GM12875 (cell line): ENCODE results near the gene CHODL.

ENCODE experiments used
- H3K4me3 ChIP-seq: one replicate; pipeline ENCODE4 v1.5.1; 2011; ENCODE audit warnings: low read depth, low read length, control low read depth
- CTCF ChIP-seq: IDR thresholded peaks from 2 replicates; pipeline ENCODE4 v1.5.1; 2011; ENCODE audit warnings: low read depth, mild to moderate bottlenecking, control low read depth, inconsistent platforms, low read length, moderate library complexity, borderline replicate concordance; ENCODE audit not compliant: insufficient read depth

CHODL gene

DNA sequence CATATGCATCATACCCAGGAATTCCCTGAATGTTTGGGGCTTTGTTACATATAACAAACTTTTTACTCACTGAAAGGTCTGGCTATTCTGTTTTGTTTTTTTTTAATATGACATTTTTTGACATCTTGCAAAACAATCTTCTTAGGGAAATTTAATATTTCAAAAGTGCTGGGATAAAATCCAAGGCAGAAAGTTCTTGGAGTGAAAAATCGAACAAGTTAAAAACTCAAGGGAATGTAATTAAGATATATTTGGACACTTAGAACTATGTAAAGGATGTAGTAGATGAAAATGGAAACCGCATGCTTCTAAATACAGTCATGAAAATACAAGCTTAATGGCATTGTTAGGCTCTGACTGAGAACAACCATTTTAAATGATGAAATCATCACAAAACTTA, 8.6 kb downstream of the CHODL start:
- no peak overlapping the region for H3K4me3 ChIP-seq
- TF ChIP-seq CTCF: no peak

- TF ChIP-seq CTCF: no peak
- no peak overlapping the region for H3K4me3 ChIP-seq
Observed at GRCh38 chr21:18253799-18254198, 9.2 kb downstream of the CHODL start.

DNA sequence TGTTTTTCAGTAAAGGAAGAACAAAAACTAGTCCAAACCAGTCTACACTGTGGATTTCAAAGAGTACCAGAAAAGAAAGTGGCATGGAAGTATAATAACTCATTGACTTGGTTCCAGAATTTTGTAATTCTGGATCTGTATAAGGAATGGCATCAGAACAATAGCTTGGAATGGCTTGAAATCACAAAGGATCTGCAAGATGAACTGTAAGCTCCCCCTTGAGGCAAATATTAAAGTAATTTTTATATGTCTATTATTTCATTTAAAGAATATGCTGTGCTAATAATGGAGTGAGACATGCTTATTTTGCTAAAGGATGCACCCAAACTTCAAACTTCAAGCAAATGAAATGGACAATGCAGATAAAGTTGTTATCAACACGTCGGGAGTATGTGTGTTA, 21.3 kb downstream of the CHODL start:
- TF ChIP-seq CTCF: no peak
- H3K4me3 ChIP-seq: no peak overlapping the region

- no peak overlapping the region for H3K4me3 ChIP-seq
- TF ChIP-seq CTCF: no peak
Observed at GRCh38 chr21:18267496-18267895, 22.9 kb downstream of the CHODL start.

DNA sequence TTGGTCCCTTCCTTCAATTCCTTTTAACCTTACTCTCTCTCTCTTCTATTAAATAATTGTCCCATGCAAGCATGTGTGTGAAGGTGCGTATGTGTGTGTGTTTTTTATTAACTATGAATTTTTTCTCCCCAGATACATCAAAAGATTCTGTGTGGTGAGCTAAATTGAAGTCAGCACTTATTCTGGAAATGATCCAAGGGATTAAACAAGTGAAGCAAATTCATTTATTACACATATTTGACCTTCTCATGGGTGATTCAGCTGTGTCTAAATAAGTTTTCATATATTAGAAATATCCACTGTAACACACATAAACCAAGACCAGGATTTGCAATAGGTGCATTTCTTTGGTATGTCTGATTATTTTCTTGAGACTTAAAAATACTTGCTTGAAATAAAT, 24.3 kb downstream of the CHODL start:
- no peak for TF ChIP-seq CTCF
- H3K4me3 ChIP-seq: no peak overlapping the region

- no peak for TF ChIP-seq CTCF
- H3K4me3 ChIP-seq: no peak overlapping the region
Observed at GRCh38 chr21:18269856-18270255, 25.2 kb downstream of the CHODL start.

GRCh38 chr21:18273400-18273799, 28.8 kb downstream of the CHODL start:
- no peak for TF ChIP-seq CTCF
- H3K4me3 ChIP-seq: no peak overlapping the region
